Mesothelial cell of epicardium (in vitro differentiated cells): ENCODE measurements around the gene CDCA7L. TPM values are rescaled to one million over a fixed set of nuclear protein-coding genes. Genes with fewer than 3 reads are reported as not detected.

Experiments
- DNase-seq, 2 experiments: peaks; one replicate each; pipeline ENCODE4 v3.0.0; 2021; ENCODE audit warnings: low spot score in 2 of 2; ENCODE audit not compliant: unreplicated experiment in 2 of 2
- H3K27ac Mint-ChIP-seq: 2 replicates; pipeline ENCODE4 v1.8.0; 2021; ENCODE audit warnings: mixed read lengths
- H3K27me3 Mint-ChIP-seq: 2 replicates; pipeline ENCODE4 v1.8.0; 2021; ENCODE audit warnings: low read depth, mixed read lengths
- H3K36me3 Mint-ChIP-seq: 2 replicates; pipeline ENCODE4 v1.8.0; 2021; ENCODE audit warnings: mixed read lengths
- H3K4me1 Mint-ChIP-seq: 2 replicates; pipeline ENCODE4 v1.8.0; 2021; ENCODE audit warnings: mixed read lengths
- H3K4me3 Mint-ChIP-seq: 2 replicates; pipeline ENCODE4 v1.8.0; 2021; ENCODE audit warnings: mild to moderate bottlenecking, moderate library complexity, mixed read lengths
- H3K9me3 Mint-ChIP-seq: 2 replicates; pipeline ENCODE4 v1.8.0; 2021; ENCODE audit warnings: mixed read lengths
- CTCF ChIP-seq: fragments of 200-600 bp; sonication (generic); IDR thresholded peaks from one replicate; pipeline ENCODE4 v1.5.0; 2021; ENCODE audit warnings: antibody characterized with exemption; ENCODE audit not compliant: unreplicated experiment
- total RNA-seq: library from RNA; stranded (reverse); gene quantifications from 3 replicates; pipeline ENCODE4 v1.2.1, GENCODE V29; 2021

Gene CDCA7L
- total RNA-seq, 1 donor from 2014 or later: 26.5 TPM

GRCh38 chr7:21923658-21924057, 22.0 kb downstream of the CDCA7L start:
- peaks cover 13% of the 10 kb centered on the region for H3K27me3 Mint-ChIP-seq
- H3K36me3 Mint-ChIP-seq: peaks cover 14% of the 10 kb centered on the region
- H3K9me3 Mint-ChIP-seq: peaks cover 10% of the 10 kb centered on the region
- no peak overlapping the region for H3K27ac Mint-ChIP-seq
- no peak for DNase-seq
- no peak for TF ChIP-seq CTCF
- H3K4me1 Mint-ChIP-seq: peaks cover 6% of the 10 kb centered on the region
- H3K4me3 Mint-ChIP-seq: no peak overlapping the region

GRCh38 chr7:21922605-21923004, 23.1 kb downstream of the CDCA7L start:
- no peak for DNase-seq
- TF ChIP-seq CTCF: no peak
- Mint-ChIP-seq H3K9me3 (peaks cover 6% of the 10 kb centered on the region), H3K4me1 (peaks cover 6% of the 10 kb centered on the region), H3K36me3 (peaks cover 6% of the 10 kb centered on the region), H3K4me3 (no peak overlapping the region), H3K27me3 (peaks cover 10% of the 10 kb centered on the region), H3K27ac (no peak overlapping the region)

GRCh38 chr7:21920936-21921335, 24.8 kb downstream of the CDCA7L start:
- Mint-ChIP-seq H3K36me3 (peaks cover 6% of the 10 kb centered on the region), H3K27ac (no peak overlapping the region), H3K27me3 (peaks cover 7% of the 10 kb centered on the region), H3K4me3 (no peak overlapping the region), H3K9me3 (no peaks in the 10 kb centered on the region), H3K4me1 (peaks cover 6% of the 10 kb centered on the region)
- no peak for DNase-seq
- TF ChIP-seq CTCF: no peak

GRCh38 chr7:21918216-21918615, 27.5 kb downstream of the CDCA7L start:
- no peaks in the 10 kb centered on the region for H3K9me3 Mint-ChIP-seq
- peaks cover 22% of the 10 kb centered on the region for H3K36me3 Mint-ChIP-seq

GRCh38 chr7:21916629-21917028, 29.1 kb downstream of the CDCA7L start:
- Mint-ChIP-seq H3K4me3 (no peak overlapping the region), H3K9me3 (no peaks in the 10 kb centered on the region), H3K27ac (no peak overlapping the region), H3K27me3 (peaks cover 3% of the 10 kb centered on the region), H3K36me3 (peaks cover 25% of the 10 kb centered on the region), H3K4me1 (peaks cover 5% of the 10 kb centered on the region)
- no peak for DNase-seq
- TF ChIP-seq CTCF: no peak

More at GRCh38 chr7:21918216-21918615, 27.5 kb downstream of the CDCA7L start:
- Mint-ChIP-seq H3K27me3 (peaks cover 3% of the 10 kb centered on the region), H3K4me1 (peaks cover under 1% of the 10 kb centered on the region), H3K4me3 (no peak overlapping the region), H3K27ac (no peak overlapping the region)
- no peak for DNase-seq
- no peak for TF ChIP-seq CTCF

- Mint-ChIP-seq H3K27ac (no peak overlapping the region), H3K4me1 (peaks cover 5% of the 10 kb centered on the region), H3K9me3 (no peaks in the 10 kb centered on the region), H3K4me3 (no peak overlapping the region), H3K27me3 (peaks cover 3% of the 10 kb centered on the region), H3K36me3 (peaks cover 25% of the 10 kb centered on the region)
- no peak for TF ChIP-seq CTCF
- no peak for DNase-seq
Observed at GRCh38 chr7:21916176-21916575, 29.5 kb downstream of the CDCA7L start.
